ENCODE data around the gene PEX7.

DNA sequence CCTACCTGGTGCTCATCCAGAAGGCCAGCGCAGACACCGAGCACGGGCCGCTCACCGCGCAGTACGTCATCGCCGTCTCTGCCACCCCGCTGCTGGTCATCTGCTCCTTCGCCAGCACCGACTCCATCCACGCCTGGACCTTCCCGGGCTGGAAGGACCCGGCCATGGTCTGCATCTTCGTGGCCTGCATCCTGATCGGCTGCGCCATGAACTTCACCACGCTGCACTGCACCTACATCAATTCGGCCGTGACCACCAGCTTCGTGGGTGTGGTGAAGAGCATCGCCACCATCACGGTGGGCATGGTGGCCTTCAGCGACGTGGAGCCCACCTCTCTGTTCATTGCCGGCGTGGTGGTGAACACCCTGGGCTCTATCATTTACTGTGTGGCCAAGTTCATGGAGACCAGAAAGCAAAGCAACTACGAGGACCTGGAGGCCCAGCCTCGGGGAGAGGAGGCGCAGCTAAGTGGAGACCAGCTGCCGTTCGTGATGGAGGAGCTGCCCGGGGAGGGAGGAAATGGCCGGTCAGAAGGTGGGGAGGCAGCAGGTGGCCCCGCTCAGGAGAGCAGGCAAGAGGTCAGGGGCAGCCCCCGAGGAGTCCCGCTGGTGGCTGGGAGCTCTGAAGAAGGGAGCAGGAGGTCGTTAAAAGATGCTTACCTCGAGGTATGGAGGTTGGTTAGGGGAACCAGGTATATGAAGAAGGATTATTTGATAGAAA, 101.7 kb downstream of the PEX7 start:
- TF ChIP-seq, protein P1, sequence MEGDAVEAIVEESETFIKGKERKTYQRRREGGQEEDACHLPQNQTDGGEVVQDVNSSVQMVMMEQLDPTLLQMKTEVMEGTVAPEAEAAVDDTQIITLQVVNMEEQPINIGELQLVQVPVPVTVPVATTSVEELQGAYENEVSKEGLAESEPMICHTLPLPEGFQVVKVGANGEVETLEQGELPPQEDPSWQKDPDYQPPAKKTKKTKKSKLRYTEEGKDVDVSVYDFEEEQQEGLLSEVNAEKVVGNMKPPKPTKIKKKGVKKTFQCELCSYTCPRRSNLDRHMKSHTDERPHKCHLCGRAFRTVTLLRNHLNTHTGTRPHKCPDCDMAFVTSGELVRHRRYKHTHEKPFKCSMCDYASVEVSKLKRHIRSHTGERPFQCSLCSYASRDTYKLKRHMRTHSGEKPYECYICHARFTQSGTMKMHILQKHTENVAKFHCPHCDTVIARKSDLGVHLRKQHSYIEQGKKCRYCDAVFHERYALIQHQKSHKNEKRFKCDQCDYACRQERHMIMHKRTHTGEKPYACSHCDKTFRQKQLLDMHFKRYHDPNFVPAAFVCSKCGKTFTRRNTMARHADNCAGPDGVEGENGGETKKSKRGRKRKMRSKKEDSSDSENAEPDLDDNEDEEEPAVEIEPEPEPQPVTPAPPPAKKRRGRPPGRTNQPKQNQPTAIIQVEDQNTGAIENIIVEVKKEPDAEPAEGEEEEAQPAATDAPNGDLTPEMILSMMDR (conservative IDR thresholded peaks at IDR 0.05; ENCODE audit: low read length), result no peak
- TF ChIP-seq EZH2phosphoT487 (IDR thresholded peaks at IDR 0.05; ENCODE audit: borderline replicate concordance), result no peak

Data from Loucy (cell line).